K562 (cell line): ENCODE measurements around the gene EAF2. TPM values are rescaled to one million over a fixed set of nuclear protein-coding genes. Genes with fewer than 3 reads are reported as not detected.

Source experiments
- HLTF ChIP-seq: fragments of 450-650 bp; IDR thresholded peaks from 2 replicates; pipeline ENCODE4 v1.6.1; 2016
- ID3 ChIP-seq, 2 experiments: fragments of 250-450 bp in 1 of 2; fragments of 450-650 bp in 1 of 2; sonication (Bioruptor Pico) in 1 of 2; IDR thresholded peaks; 2 replicates each; pipeline versions ENCODE4 v1.6.1 to v1.8.0; 2016 to 2021; ENCODE audit warnings: mild to moderate bottlenecking in 2 of 2, moderate library complexity in 2 of 2, missing compliant biosample characterization in 1 of 2, missing genetic modification characterization in 1 of 2
- ILF3 ChIP-seq: fragments of 450-650 bp; IDR thresholded peaks from 2 replicates; pipeline ENCODE4 v1.6.1; 2018; ENCODE audit warnings: antibody characterized with exemption, mild to moderate bottlenecking, moderate library complexity, borderline replicate concordance
- KDM4B ChIP-seq, 2 experiments: fragments of 450-650 bp in 1 of 2; sonication (generic) in 1 of 2; IDR thresholded peaks; 2 replicates each; pipeline ENCODE4 v1.6.1; 2016 to 2017; ENCODE audit warnings: borderline replicate concordance in 2 of 2, antibody characterized with exemption in 1 of 2, low read depth in 1 of 2, mild to moderate bottlenecking in 1 of 2
- NFE2L1 ChIP-seq: fragments of 450-650 bp; IDR thresholded peaks from 2 replicates; pipeline ENCODE4 v1.6.1; 2016; ENCODE audit warnings: missing genetic modification characterization, low read depth, mild to moderate bottlenecking, missing compliant biosample characterization, moderate library complexity, borderline replicate concordance
- PKNOX1 ChIP-seq: fragments of 450-650 bp; IDR thresholded peaks from 2 replicates; pipeline ENCODE4 v1.6.1; 2016
- SAFB2 ChIP-seq: fragments of 200-400 bp; formaldehyde crosslinking; IDR thresholded peaks from 2 replicates; pipeline ENCODE4 v1.6.1; 2018; ENCODE audit warnings: borderline replicate concordance, low read length, low read depth, moderate library complexity; ENCODE audit not compliant: severe bottlenecking
- SMARCC2 ChIP-seq: fragments of 450-650 bp; IDR thresholded peaks from 2 replicates; pipeline ENCODE4 v1.6.1; 2017; ENCODE audit warnings: antibody characterized with exemption, moderate library complexity, mild to moderate bottlenecking, low read depth
- TCF3 ChIP-seq: sonication (generic); formaldehyde crosslinking; IDR thresholded peaks from 2 replicates; pipeline ENCODE4 v1.4.0; 2020; ENCODE audit warnings: mild to moderate bottlenecking, missing genetic modification reagents
- TOE1 ChIP-seq, 2 experiments: fragments of 450-650 bp in 1 of 2; sonication (generic) in 1 of 2; formaldehyde crosslinking in 1 of 2; IDR thresholded peaks; 2 replicates each; pipeline versions ENCODE4 v1.7.1 to v1.8.0; 2016 to 2022; ENCODE audit warnings: borderline replicate concordance in 2 of 2, mild to moderate bottlenecking in 2 of 2, antibody characterized with exemption in 1 of 2, inconsistent platforms in 1 of 2, low read depth in 1 of 2, missing genetic modification reagents in 1 of 2, moderate library complexity in 1 of 2
- ZBTB5 ChIP-seq: fragments of 450-650 bp; IDR thresholded peaks from 2 replicates; pipeline ENCODE4 v1.6.1; 2017; ENCODE audit warnings: antibody characterized with exemption
- ZNF23 ChIP-seq: fragments of 250-450 bp; sonication (Bioruptor Pico); IDR thresholded peaks from 2 replicates; pipeline ENCODE4 v1.4.0; 2020; ENCODE audit warnings: mild to moderate bottlenecking
- ZNF707 ChIP-seq: fragments of 250-450 bp; sonication (Bioruptor Pico); conservative IDR thresholded peaks from 2 replicates; pipeline ENCODE4 v1.8.0; 2022; ENCODE audit warnings: inconsistent platforms, mild to moderate bottlenecking, moderate library complexity
- polyA plus RNA-seq, 8 experiments: library from polyadenylated mRNA; depleted of rRNA in 4 of 8; stranded (reverse) in 5 of 8; unstranded in 3 of 8; fragments of >200 nt; fragmentation: Nextera tagmentation in 2 of 8; fragmentation: Illumina TruSeq in 1 of 8; extraction: Ambion mirVana in 2 of 8; extraction: Trizol in 1 of 8; gene quantifications; 2 replicates each; pipeline versions ENCODE4 v1.2.1 to v1.2.3, GENCODE V29; 2011 to 2014; ENCODE audit warnings: inconsistent platforms in 1 of 8, missing spikeins in 1 of 8
- total RNA-seq, 7 experiments: library from RNA; depleted of rRNA in 6 of 7; stranded (reverse); fragments of >200 nt in 6 of 7; fragmentation: Illumina TruSeq in 2 of 7; extraction: Trizol in 2 of 7; gene quantifications; 2 replicates each; pipeline versions ENCODE4 v1.2.1 to v1.2.3, GENCODE V29; 2011 to 2021; ENCODE audit warnings: low replicate concordance in 1 of 7

Gene EAF2
- total and polyA plus RNA-seq, 9 of the 15 experiments (the other 6 are each of a cell fraction or from before 2014, with no cell fraction given): 3.8 to 17.3 (median 6.9) TPM

GRCh38 chr3:121818578-121818977 lies 16.4 kb upstream of the EAF2 start (continued):
- TF ChIP-seq ID3 (CRISPR knock-in tag; IDR thresholded peaks at IDR 0.05) (no peak), ID3 (tag; IDR thresholded peaks at IDR 0.05) (no peak), SAFB2 (no peak), ZNF707 (CRISPR knock-in tag) (no peak), PKNOX1 (no peak), ZNF23 (CRISPR knock-in tag) (no peak), ZBTB5 (no peak), HLTF (no peak), ILF3 (no peak), NFE2L1 (tag) (no peak), TOE1 (IDR thresholded peaks at IDR 0.05; ENCODE audit: borderline replicate concordance) (no peak), TOE1 (CRISPR knock-in tag; IDR thresholded peaks at IDR 0.05; ENCODE audit: borderline replicate concordance, low read depth) (no peak), SMARCC2 (no peak), TCF3 (no peak), KDM4B (IDR thresholded peaks at IDR 0.05; ENCODE audit: borderline replicate concordance in 2 of 2, low read depth in 1 of 2) (no peak)
